H9 (cell line): ENCODE measurements around the gene CALML4. TPM values are rescaled to one million over a fixed set of nuclear protein-coding genes. Genes with fewer than 3 reads are reported as not detected.

Source experiments
- DNase-seq: peaks from one replicate; pipeline ENCODE4 v3.0.0-alpha.2; 2017
- H2AFZ ChIP-seq: one replicate; pipeline ENCODE4 v1.6.1; 2013; ENCODE audit warnings: mild to moderate bottlenecking, low read length, control low read depth, moderate library complexity
- H2AK5ac ChIP-seq: 2 replicates; pipeline ENCODE4 v1.6.1; 2013; ENCODE audit warnings: low read length, control low read depth, mixed read lengths; ENCODE audit not compliant: insufficient read length
- H2BK120ac ChIP-seq: one replicate; pipeline ENCODE4 v1.6.1; 2013; ENCODE audit warnings: low read depth, mild to moderate bottlenecking, low read length, control low read depth, inconsistent platforms; ENCODE audit not compliant: poor library complexity, severe bottlenecking
- H2BK12ac ChIP-seq: 2 replicates; pipeline ENCODE4 v1.6.1; 2013; ENCODE audit warnings: low read length, control low read depth, mixed read lengths, low read depth; ENCODE audit not compliant: insufficient read length
- H2BK15ac ChIP-seq: 2 replicates; pipeline ENCODE4 v1.6.1; 2013; ENCODE audit warnings: low read depth, low read length, control low read depth
- H2BK20ac ChIP-seq: one replicate; pipeline ENCODE4 v1.6.1; 2013; ENCODE audit warnings: low read depth, mild to moderate bottlenecking, low read length, control low read depth, inconsistent platforms; ENCODE audit not compliant: poor library complexity, severe bottlenecking
- H2BK5ac ChIP-seq: 2 replicates; pipeline ENCODE4 v1.6.1; 2013; ENCODE audit warnings: low read length, control low read depth, mixed read lengths; ENCODE audit not compliant: insufficient read length
- H3K14ac ChIP-seq: 2 replicates; pipeline ENCODE4 v1.6.1; 2013; ENCODE audit warnings: low read length, control low read depth; ENCODE audit not compliant: insufficient read depth
- H3K18ac ChIP-seq: 2 replicates; pipeline ENCODE4 v1.6.1; 2013; ENCODE audit warnings: low read depth, mild to moderate bottlenecking, mixed read lengths, low read length, control low read depth; ENCODE audit not compliant: insufficient read length
- H3K23ac ChIP-seq: 2 replicates; pipeline ENCODE4 v1.6.1; 2013; ENCODE audit warnings: low read length, control low read depth, mixed read lengths, low read depth; ENCODE audit not compliant: insufficient read length
- H3K23me2 ChIP-seq: 2 replicates; pipeline ENCODE4 v1.6.1; 2013; ENCODE audit warnings: low read depth, mild to moderate bottlenecking, mixed read lengths, low read length, control low read depth; ENCODE audit not compliant: insufficient read length, poor library complexity, severe bottlenecking
- H3K27ac ChIP-seq: 2 replicates; pipeline ENCODE4 v1.5.1; 2013; ENCODE audit warnings: low read length, control low read depth, mixed read lengths, low read depth; ENCODE audit not compliant: insufficient read length
- H3K27me3 ChIP-seq: 2 replicates; pipeline ENCODE4 v1.6.1; 2013; ENCODE audit warnings: low read length, control low read depth, inconsistent platforms; ENCODE audit not compliant: insufficient read depth
- H3K4ac ChIP-seq: 2 replicates; pipeline ENCODE4 v1.6.1; 2013; ENCODE audit warnings: low read depth, mild to moderate bottlenecking, control low read depth, inconsistent platforms, low read length, moderate library complexity
- H3K4me1 ChIP-seq: 2 replicates; pipeline ENCODE4 v1.6.1; 2013; ENCODE audit warnings: low read length, control low read depth, inconsistent platforms; ENCODE audit not compliant: insufficient read depth
- H3K4me2 ChIP-seq: 2 replicates; pipeline ENCODE4 v1.6.1; 2013; ENCODE audit warnings: low read length, control low read depth, mixed read lengths; ENCODE audit not compliant: insufficient read length, insufficient read depth
- H3K56ac ChIP-seq: 2 replicates; pipeline ENCODE4 v1.6.1; 2013; ENCODE audit warnings: low read depth, mild to moderate bottlenecking, mixed read lengths, low read length, control low read depth; ENCODE audit not compliant: insufficient read length
- H3K79me1 ChIP-seq: 2 replicates; pipeline ENCODE4 v1.6.1; 2013; ENCODE audit warnings: low read depth, mild to moderate bottlenecking, moderate library complexity, low read length, control low read depth, inconsistent platforms; ENCODE audit not compliant: insufficient read depth, poor library complexity, severe bottlenecking
- H3K79me2 ChIP-seq: 2 replicates; pipeline ENCODE4 v1.6.1; 2013; ENCODE audit warnings: low read length, control low read depth, inconsistent platforms; ENCODE audit not compliant: insufficient read depth
- H3K9ac ChIP-seq: 2 replicates; pipeline ENCODE4 v1.6.1; 2013; ENCODE audit warnings: low read length, control low read depth, mixed read lengths; ENCODE audit not compliant: insufficient read length; ENCODE audit errors: extremely low read depth
- H3K9me3 ChIP-seq: one replicate; pipeline ENCODE4 v1.6.1; 2013; ENCODE audit warnings: low read depth, low read length, inconsistent platforms; ENCODE audit not compliant: control insufficient read depth
- H3T11ph ChIP-seq: one replicate; pipeline ENCODE4 v1.6.1; 2013; ENCODE audit warnings: mild to moderate bottlenecking, low read length, control low read depth, inconsistent platforms
- H4K20me1 ChIP-seq: one replicate; pipeline ENCODE4 v1.6.1; 2013; ENCODE audit not compliant: control insufficient read depth, insufficient read length, insufficient read depth
- H4K5ac ChIP-seq: 2 replicates; pipeline ENCODE4 v1.6.1; 2013; ENCODE audit warnings: low read depth, mild to moderate bottlenecking, mixed read lengths, low read length, control low read depth; ENCODE audit not compliant: insufficient read length
- H4K8ac ChIP-seq: replicated peaks from 2 replicates; pipeline ENCODE4 v1.6.1; 2013; ENCODE audit warnings: low read length, control low read depth, mixed read lengths, low read depth; ENCODE audit not compliant: insufficient read length
- H4K91ac ChIP-seq: 2 replicates; pipeline ENCODE4 v1.6.1; 2013; ENCODE audit warnings: low read depth, mild to moderate bottlenecking, moderate library complexity, mixed read lengths, low read length, control low read depth; ENCODE audit not compliant: insufficient read length
- H3K27ac Mint-ChIP-seq, 3 experiments: 2 replicates in 2 of 3; 3 replicates in 1 of 3; pipeline ENCODE4 v1.8.0; 2020 to 2021; ENCODE audit warnings: mixed read lengths in 3 of 3, mild to moderate bottlenecking in 1 of 3, moderate library complexity in 1 of 3
- H3K27me3 Mint-ChIP-seq: 2 replicates; pipeline ENCODE4 v1.8.0; 2021; ENCODE audit warnings: low read depth, mild to moderate bottlenecking, moderate library complexity, mixed read lengths
- H3K36me3 Mint-ChIP-seq, 3 experiments: 2 replicates in 2 of 3; 3 replicates in 1 of 3; pipeline ENCODE4 v1.8.0; 2020 to 2021; ENCODE audit warnings: low read depth in 3 of 3, mixed read lengths in 3 of 3; ENCODE audit not compliant: insufficient read depth in 1 of 3
- H3K4me1 Mint-ChIP-seq, 2 experiments: 2 replicates each; pipeline ENCODE4 v1.8.0; 2020; ENCODE audit warnings: mixed read lengths in 2 of 2
- H3K4me3 Mint-ChIP-seq, 2 experiments: 2 replicates in 1 of 2; 3 replicates in 1 of 2; pipeline ENCODE4 v1.8.0; 2020 to 2021; ENCODE audit warnings: mild to moderate bottlenecking in 2 of 2, mixed read lengths in 2 of 2, moderate library complexity in 1 of 2
- H3K9me3 Mint-ChIP-seq, 2 experiments: 2 replicates in 1 of 2; 3 replicates in 1 of 2; pipeline ENCODE4 v1.8.0; 2020; ENCODE audit warnings: mild to moderate bottlenecking in 2 of 2, mixed read lengths in 2 of 2, moderate library complexity in 1 of 2
- CTCF ChIP-seq: fragments of 200-600 bp; sonication (generic); conservative IDR thresholded peaks from 3 replicates; pipeline ENCODE4 v1.8.0; 2021; ENCODE audit warnings: antibody characterized with exemption, mild to moderate bottlenecking
- WGBS: extraction: QIAGEN DNeasy Blood & Tissue Kit; methylation state at CpG from one replicate; pipeline ENCODE4 v1.1.7; 2013; ENCODE audit warnings: missing lambda C conversion rate, low lambda C conversion rate, mixed read lengths; ENCODE audit not compliant: insufficient read length; ENCODE audit errors: extremely low coverage; 5-methylcytosine and 5-hydroxymethylcytosine counted together
- total RNA-seq: library from RNA; stranded (reverse); gene quantifications from 2 replicates; pipeline ENCODE4 v1.2.1, GENCODE V29; 2021

The CALML4 gene
- total RNA-seq, 1 experiment from 2014 or later: 11.8 TPM

- no peak overlapping the region for H3K9ac ChIP-seq
- H3K56ac ChIP-seq: no peak overlapping the region
- no peaks in the 10 kb centered on the region for H3K23me2 ChIP-seq
- H3K27ac Mint-ChIP-seq: peak overlapping the region in 2 of 3 experiments; percentile 1 to 3; a peak in 2 of 7 replicates
- no peaks in the 10 kb centered on the region for H4K20me1 ChIP-seq
- peaks cover 5 to 13% (median 13%) of the 10 kb centered on the region in 3 experiments; a peak in 5 of 7 replicates for H3K36me3 Mint-ChIP-seq
- H2AFZ ChIP-seq: no peak overlapping the region
- peaks cover 4 to 10% of the 10 kb centered on the region in 2 experiments for H3K4me1 Mint-ChIP-seq
- H3K4me2 ChIP-seq: no peak overlapping the region
- no peak overlapping the region for H2BK12ac ChIP-seq
- H3K18ac ChIP-seq: no peak overlapping the region
- no peaks in the 10 kb centered on the region for H3K79me2 ChIP-seq
- no peak overlapping the region for H3K4me3 Mint-ChIP-seq
- H4K8ac ChIP-seq: no peak overlapping the region
- H2BK20ac ChIP-seq: no peak overlapping the region
- no peak overlapping the region for H2BK120ac ChIP-seq
- no peak overlapping the region for H3K4ac ChIP-seq
- H3K9me3 ChIP-seq: no peaks in the 10 kb centered on the region
- H3K27me3 Mint-ChIP-seq: no peaks in the 10 kb centered on the region
- no peak overlapping the region for H3K14ac ChIP-seq
- no peak for TF ChIP-seq CTCF
- no peak overlapping the region for H3K27ac ChIP-seq
- no peaks in the 10 kb centered on the region for H3K79me1 ChIP-seq
- no peak for DNase-seq
- no peaks in the 10 kb centered on the region for H3K27me3 ChIP-seq
- H3K23ac ChIP-seq: no peak overlapping the region
- H3T11ph ChIP-seq: no peak overlapping the region
- no peak overlapping the region for H2BK15ac ChIP-seq
- no peaks in the 10 kb centered on the region for H3K9me3 Mint-ChIP-seq
- no peak overlapping the region for H2AK5ac ChIP-seq
- no peak overlapping the region for H4K5ac ChIP-seq
- no CpG with 5 or more reads among the region's 1 CpG for WGBS
- H4K91ac ChIP-seq: no peak overlapping the region
- no peak overlapping the region for H2BK5ac ChIP-seq
- no peaks in the 10 kb centered on the region for H3K4me1 ChIP-seq
Measured at GRCh38 chr15:68149059-68149458, 56.1 kb downstream of the CALML4 start.
